ENCODE data around the gene DNAH14. TPM values are rescaled to one million over a fixed set of nuclear protein-coding genes. Genes with fewer than 3 reads are reported as not detected.
"Not testable (repeated sequence)": the region's sequence is repeated elsewhere in the genome, so short reads cannot be mapped to it uniquely, and the experiment has no call there.

DNAH14 gene
- total RNA-seq, 1 donor from 2014 or later = 17.4 TPM

- DNase-seq = no peak
Observed at GRCh38 chr1:224921354-224921753, 8.1 kb upstream of the DNAH14 start.

- no peak for DNase-seq
Observed at GRCh38 chr1:224922404-224923164, 6.9 kb upstream of the DNAH14 start.

- no peak for DNase-seq
Observed at GRCh38 chr1:224923726-224924125, 5.7 kb upstream of the DNAH14 start.

GRCh38 chr1:224927631-224928030 lies 1.8 kb upstream of the DNAH14 start:
- DNase-seq = not testable (repeated sequence)

GRCh38 chr1:224928906-224929305 lies 569 bp upstream of the DNAH14 start:
- no peak for DNase-seq

GRCh38 chr1:224931605-224932004 lies 2.1 kb downstream of the DNAH14 start:
- no peak for DNase-seq

- no peak for DNase-seq
Observed at GRCh38 chr1:224932607-224933249, 3.3 kb downstream of the DNAH14 start.

- no peak for DNase-seq
Observed at GRCh38 chr1:224933584-224933983, 4.1 kb downstream of the DNAH14 start.

GRCh38 chr1:224938652-224939051 lies 9.2 kb downstream of the DNAH14 start:
- DNase-seq = no peak

- no peak for DNase-seq
Observed at GRCh38 chr1:224939844-224940425, 10.5 kb downstream of the DNAH14 start.

- DNase-seq = not testable (repeated sequence)
Observed at GRCh38 chr1:224940735-224941134, 11.3 kb downstream of the DNAH14 start.

- not testable (repeated sequence) for DNase-seq
Observed at GRCh38 chr1:224945651-224946348, 16.3 kb downstream of the DNAH14 start.

- not testable (repeated sequence) for DNase-seq
Observed at GRCh38 chr1:224946349-224946691, 16.8 kb downstream of the DNAH14 start.

- no peak for DNase-seq
Observed at GRCh38 chr1:224957696-224958095, 28.2 kb downstream of the DNAH14 start.

GRCh38 chr1:224958490-224958889 lies 29.0 kb downstream of the DNAH14 start:
- DNase-seq = no peak

- DNase-seq = no peak
Observed at GRCh38 chr1:224959115-224959514, 29.6 kb downstream of the DNAH14 start.

- no peak for DNase-seq
Observed at GRCh38 chr1:224959656-224960055, 30.2 kb downstream of the DNAH14 start.

- no peak for DNase-seq
Observed at GRCh38 chr1:224980181-224980580, 50.7 kb downstream of the DNAH14 start.

GRCh38 chr1:224981922-224982354 lies 52.5 kb downstream of the DNAH14 start:
- not testable (repeated sequence) for DNase-seq

GRCh38 chr1:224988042-224988441 lies 58.6 kb downstream of the DNAH14 start:
- no peak for DNase-seq

- DNase-seq = no peak
Observed at GRCh38 chr1:224989615-224990014, 60.1 kb downstream of the DNAH14 start.

GRCh38 chr1:224991550-224991949 lies 62.1 kb downstream of the DNAH14 start:
- not testable (repeated sequence) for DNase-seq

- DNase-seq = no peak
Observed at GRCh38 chr1:224995602-224996001, 66.1 kb downstream of the DNAH14 start.

Data from skin of body (tissue), 2 donors.